Measurements from ENCODE around the gene PRMT1. TPM values are rescaled to one million over a fixed set of nuclear protein-coding genes. Genes with fewer than 3 reads are reported as not detected.
A peak's percentile ranks its signal among the peaks of the same experiment; 100 is the strongest.

PRMT1 gene
- total RNA-seq, 2 donors from 2014 or later: 183 to 345 TPM

- Mint-ChIP-seq H3K36me3 (ENCODE audit: low read depth) (peaks cover 53% of the 10 kb centered on the region), H3K9me3 (no peaks in the 10 kb centered on the region), H3K4me1 (peaks cover 19% of the 10 kb centered on the region), H3K27me3 (no peaks in the 10 kb centered on the region), H3K27ac (peak overlapping the region; percentile 99), H3K4me3 (peak overlapping the region; percentile 94)
- ATAC-seq (replicated peaks): peak; percentile 83
These were observed 264 bp upstream of the PRMT1 start for GRCh38 chr19:49676784-49677230.

- ATAC-seq (replicated peaks): peak; percentile 14
- H3K4me3 Mint-ChIP-seq: peak overlapping the region; percentile 94
These were observed 1.0 kb downstream of the PRMT1 start for GRCh38 chr19:49677901-49678674.

GRCh38 chr19:49678985-49679770 lies 2.1 kb downstream of the PRMT1 start:
- peaks cover 69% of the 10 kb centered on the region for H3K36me3 Mint-ChIP-seq (ENCODE audit: low read depth)
- H3K27ac Mint-ChIP-seq: peak overlapping the region; percentile 99
- peak overlapping the region; percentile 94 for H3K4me3 Mint-ChIP-seq
- H3K27me3 Mint-ChIP-seq: no peaks in the 10 kb centered on the region
- no peaks in the 10 kb centered on the region for H3K9me3 Mint-ChIP-seq
- no peak for ATAC-seq (replicated peaks)
- H3K4me1 Mint-ChIP-seq: peaks cover 11% of the 10 kb centered on the region

More at GRCh38 chr19:49677901-49678674, 1.0 kb downstream of the PRMT1 start:
- no peaks in the 10 kb centered on the region for H3K27me3 Mint-ChIP-seq
- no peaks in the 10 kb centered on the region for H3K9me3 Mint-ChIP-seq
- peak overlapping the region; percentile 99 for H3K27ac Mint-ChIP-seq
- H3K36me3 Mint-ChIP-seq (ENCODE audit: low read depth): peaks cover 58% of the 10 kb centered on the region
- H3K4me1 Mint-ChIP-seq: peaks cover 11% of the 10 kb centered on the region

- ATAC-seq (replicated peaks): no peak
- Mint-ChIP-seq H3K27ac (peak overlapping the region; percentile 68), H3K4me3 (peak overlapping the region; percentile 94), H3K36me3 (ENCODE audit: low read depth) (peaks cover 76% of the 10 kb centered on the region), H3K27me3 (no peaks in the 10 kb centered on the region), H3K4me1 (peaks cover 11% of the 10 kb centered on the region), H3K9me3 (no peaks in the 10 kb centered on the region)
These were observed 2.8 kb downstream of the PRMT1 start for GRCh38 chr19:49679771-49680413.

DNA sequence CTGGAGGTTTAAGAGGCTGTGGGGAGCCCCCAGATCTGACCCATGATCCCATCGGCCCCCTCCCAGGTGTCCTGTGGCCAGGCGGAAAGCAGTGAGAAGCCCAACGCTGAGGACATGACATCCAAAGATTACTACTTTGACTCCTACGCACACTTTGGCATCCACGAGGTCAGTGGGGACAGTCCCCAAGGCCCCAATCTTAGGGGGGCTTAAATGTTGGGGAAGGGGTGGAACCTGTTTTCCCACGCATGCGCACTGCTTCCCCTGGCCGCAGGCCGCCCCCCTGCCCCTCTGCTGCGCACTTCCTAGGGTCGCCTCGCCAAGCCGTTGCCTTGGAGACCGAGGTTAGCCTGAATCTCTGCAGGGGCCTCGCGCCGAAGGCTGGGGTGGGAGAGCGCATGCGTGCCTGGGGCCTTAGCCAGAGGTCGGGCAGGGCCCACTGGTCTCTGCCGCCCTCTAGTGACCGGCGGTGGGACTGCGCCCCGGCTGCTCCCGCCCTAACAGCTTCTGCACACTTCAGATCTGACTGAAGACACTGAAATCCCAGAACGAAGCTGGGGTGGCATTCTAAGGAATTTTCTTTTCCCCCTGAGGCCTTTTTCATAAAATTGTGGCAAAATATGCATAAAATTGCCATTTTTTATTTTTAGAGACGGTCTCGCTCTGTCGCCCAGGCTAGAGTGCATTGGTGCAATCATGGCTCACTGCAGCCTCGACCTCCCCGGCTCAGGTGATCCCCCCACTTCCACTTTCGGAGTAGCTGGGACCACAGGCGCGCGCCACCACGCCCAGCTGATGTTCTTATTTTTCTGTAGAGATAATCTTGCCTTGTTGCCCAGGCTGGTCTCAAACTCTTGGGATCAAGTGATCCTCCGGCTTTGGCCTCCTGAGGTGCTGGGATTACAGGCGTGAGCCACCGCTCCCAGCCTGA lies 3.6 kb downstream of the PRMT1 start:
- Mint-ChIP-seq H3K9me3 (no peaks in the 10 kb centered on the region), H3K27ac (peak overlapping the region; percentile 68), H3K27me3 (no peaks in the 10 kb centered on the region), H3K36me3 (ENCODE audit: low read depth) (peaks cover 84% of the 10 kb centered on the region), H3K4me1 (peaks cover 13% of the 10 kb centered on the region), H3K4me3 (peak overlapping the region; percentile 94)
- peak; percentile 5 for ATAC-seq (replicated peaks)

DNA sequence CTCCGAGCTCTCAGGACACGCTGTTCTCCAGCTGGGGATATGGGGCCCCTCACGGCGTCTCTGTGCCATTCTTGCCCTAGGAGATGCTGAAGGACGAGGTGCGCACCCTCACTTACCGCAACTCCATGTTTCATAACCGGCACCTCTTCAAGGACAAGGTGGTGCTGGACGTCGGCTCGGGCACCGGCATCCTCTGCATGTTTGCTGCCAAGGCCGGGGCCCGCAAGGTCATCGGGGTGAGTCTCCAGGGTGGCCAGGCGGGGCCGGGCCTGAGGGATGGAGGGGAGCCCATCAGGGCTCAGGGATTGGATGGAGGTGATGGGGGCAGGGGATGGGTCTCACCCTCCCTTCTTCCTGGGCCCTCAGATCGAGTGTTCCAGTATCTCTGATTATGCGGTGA lies 4.8 kb downstream of the PRMT1 start:
- no peaks in the 10 kb centered on the region for H3K9me3 Mint-ChIP-seq
- peaks cover 77% of the 10 kb centered on the region for H3K36me3 Mint-ChIP-seq (ENCODE audit: low read depth)
- H3K27ac Mint-ChIP-seq: peak overlapping the region; percentile 41
- H3K4me1 Mint-ChIP-seq: peaks cover 11% of the 10 kb centered on the region
- peak overlapping the region; percentile 41 for H3K4me3 Mint-ChIP-seq
- no peak for ATAC-seq (replicated peaks)
- no peaks in the 10 kb centered on the region for H3K27me3 Mint-ChIP-seq

GRCh38 chr19:49682274-49682673 lies 5.2 kb downstream of the PRMT1 start:
- Mint-ChIP-seq H3K9me3 (no peaks in the 10 kb centered on the region), H3K27ac (peak overlapping the region; percentile 41), H3K4me1 (peaks cover 11% of the 10 kb centered on the region), H3K4me3 (peak overlapping the region; percentile 41), H3K27me3 (no peaks in the 10 kb centered on the region), H3K36me3 (ENCODE audit: low read depth) (peaks cover 77% of the 10 kb centered on the region)
- ATAC-seq (replicated peaks): peak; percentile 28

GRCh38 chr19:49683814-49684250 lies 6.8 kb downstream of the PRMT1 start:
- H3K9me3 Mint-ChIP-seq: no peaks in the 10 kb centered on the region
- H3K36me3 Mint-ChIP-seq (ENCODE audit: low read depth): peaks cover 84% of the 10 kb centered on the region
- H3K27me3 Mint-ChIP-seq: no peaks in the 10 kb centered on the region
- ATAC-seq (replicated peaks): no peak
- no peak overlapping the region for H3K4me3 Mint-ChIP-seq
- peaks cover 15% of the 10 kb centered on the region for H3K4me1 Mint-ChIP-seq
- H3K27ac Mint-ChIP-seq: no peak overlapping the region

DNA sequence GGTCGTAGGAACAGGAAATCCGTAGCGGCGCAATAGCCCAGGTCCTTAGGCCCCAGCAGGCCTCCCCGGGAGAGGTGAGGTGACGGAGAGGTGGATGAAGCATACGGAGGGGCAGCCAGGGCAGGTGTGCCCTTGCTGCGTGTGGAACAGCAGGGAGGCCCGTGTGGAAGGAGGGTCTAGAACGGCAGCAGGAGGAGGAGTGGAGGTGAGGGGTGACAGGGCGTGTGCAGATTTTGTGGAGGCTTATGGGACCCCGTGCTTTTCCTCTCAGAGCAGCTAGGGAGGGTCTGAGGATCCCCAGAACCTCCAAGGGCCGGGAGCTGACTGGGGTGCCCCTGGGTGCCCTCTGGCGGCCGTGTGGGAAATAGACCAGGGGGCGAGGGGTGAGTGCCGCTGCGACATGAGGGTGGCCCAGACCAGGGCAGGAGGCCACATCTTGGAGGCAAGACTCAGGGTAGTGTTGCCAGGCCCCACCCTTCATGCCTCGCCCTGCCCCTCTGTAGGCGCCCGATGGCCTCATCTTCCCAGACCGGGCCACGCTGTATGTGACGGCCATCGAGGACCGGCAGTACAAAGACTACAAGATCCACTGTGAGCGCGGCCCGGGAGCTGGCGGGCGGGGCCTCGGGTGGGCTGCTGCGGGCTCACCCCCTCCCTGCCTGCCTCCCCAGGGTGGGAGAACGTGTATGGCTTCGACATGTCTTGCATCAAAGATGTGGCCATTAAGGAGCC lies 7.3 kb downstream of the PRMT1 start:
- Mint-ChIP-seq H3K36me3 (ENCODE audit: low read depth) (peaks cover 88% of the 10 kb centered on the region), H3K27me3 (no peaks in the 10 kb centered on the region), H3K27ac (no peak overlapping the region), H3K4me1 (peaks cover 15% of the 10 kb centered on the region), H3K4me3 (no peak overlapping the region), H3K9me3 (no peaks in the 10 kb centered on the region)
- ATAC-seq (replicated peaks): no peak

GRCh38 chr19:49684983-49685553 lies 8.0 kb downstream of the PRMT1 start:
- no peak overlapping the region for H3K27ac Mint-ChIP-seq
- H3K4me1 Mint-ChIP-seq: peaks cover 15% of the 10 kb centered on the region
- no peak overlapping the region for H3K4me3 Mint-ChIP-seq
- H3K9me3 Mint-ChIP-seq: no peaks in the 10 kb centered on the region
- no peak for ATAC-seq (replicated peaks)
- peaks cover 86% of the 10 kb centered on the region for H3K36me3 Mint-ChIP-seq (ENCODE audit: low read depth)
- H3K27me3 Mint-ChIP-seq: no peaks in the 10 kb centered on the region

GRCh38 chr19:49685845-49686332 lies 8.8 kb downstream of the PRMT1 start:
- peaks cover 85% of the 10 kb centered on the region for H3K36me3 Mint-ChIP-seq (ENCODE audit: low read depth)
- ATAC-seq (replicated peaks): no peak

DNA sequence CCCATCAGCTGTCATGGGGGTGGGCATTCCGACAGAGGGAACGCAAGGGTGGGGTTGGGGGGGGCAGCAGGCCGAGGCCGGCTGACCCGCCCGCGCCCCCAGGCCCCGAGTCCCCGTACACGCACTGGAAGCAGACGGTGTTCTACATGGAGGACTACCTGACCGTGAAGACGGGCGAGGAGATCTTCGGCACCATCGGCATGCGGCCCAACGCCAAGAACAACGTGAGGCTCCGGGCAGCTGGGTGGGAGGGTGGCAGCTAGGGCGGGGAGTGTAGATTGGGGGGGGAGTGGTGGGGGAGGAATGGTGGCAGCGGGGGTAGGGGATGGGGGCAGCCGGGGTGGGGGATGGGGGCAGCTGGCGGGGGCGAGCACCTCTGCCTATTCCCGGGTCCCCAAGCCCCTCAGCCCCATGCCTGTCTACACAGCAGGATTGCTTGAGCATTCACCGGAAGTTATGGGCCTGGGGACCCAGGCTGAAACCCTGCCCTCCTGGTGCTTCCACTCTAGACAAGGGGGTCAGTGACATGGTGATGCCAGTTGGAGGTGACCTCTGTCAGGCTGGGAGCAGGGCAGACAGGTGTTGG lies 9.5 kb downstream of the PRMT1 start:
- Mint-ChIP-seq H3K36me3 (ENCODE audit: low read depth) (peaks cover 80% of the 10 kb centered on the region), H3K9me3 (no peaks in the 10 kb centered on the region), H3K4me1 (peaks cover 23% of the 10 kb centered on the region), H3K27ac (no peak overlapping the region), H3K4me3 (no peak overlapping the region), H3K27me3 (peaks cover 8% of the 10 kb centered on the region)
- no peak for ATAC-seq (replicated peaks)

More at GRCh38 chr19:49685845-49686332, 8.8 kb downstream of the PRMT1 start:
- Mint-ChIP-seq H3K9me3 (no peaks in the 10 kb centered on the region), H3K27me3 (peaks cover 7% of the 10 kb centered on the region), H3K4me3 (no peak overlapping the region), H3K4me1 (peaks cover 21% of the 10 kb centered on the region), H3K27ac (no peak overlapping the region)

All from activated T-helper 17 cell treated with anti-CD3 and anti-CD28 coated beads, Interleukin-2, amount 50 U/mL, for 72 hours (primary cell).